SKM-1 treated with dmso at 0.1 percent for 144 hours (cell line): ENCODE results near the gene AFF4.
A peak's percentile ranks its signal among the peaks of the same experiment; 100 is the strongest.

Experiments used
- DNase-seq: peaks from one replicate; lab custom pipeline; 2025; ENCODE audit not compliant: unreplicated experiment; lab: John Stamatoyannopoulos, UW

AFF4 gene

GRCh38 chr5:132829742-132830435 lies 133.5 kb downstream of the AFF4 start:
- peak; percentile 31 for DNase-seq

DNA sequence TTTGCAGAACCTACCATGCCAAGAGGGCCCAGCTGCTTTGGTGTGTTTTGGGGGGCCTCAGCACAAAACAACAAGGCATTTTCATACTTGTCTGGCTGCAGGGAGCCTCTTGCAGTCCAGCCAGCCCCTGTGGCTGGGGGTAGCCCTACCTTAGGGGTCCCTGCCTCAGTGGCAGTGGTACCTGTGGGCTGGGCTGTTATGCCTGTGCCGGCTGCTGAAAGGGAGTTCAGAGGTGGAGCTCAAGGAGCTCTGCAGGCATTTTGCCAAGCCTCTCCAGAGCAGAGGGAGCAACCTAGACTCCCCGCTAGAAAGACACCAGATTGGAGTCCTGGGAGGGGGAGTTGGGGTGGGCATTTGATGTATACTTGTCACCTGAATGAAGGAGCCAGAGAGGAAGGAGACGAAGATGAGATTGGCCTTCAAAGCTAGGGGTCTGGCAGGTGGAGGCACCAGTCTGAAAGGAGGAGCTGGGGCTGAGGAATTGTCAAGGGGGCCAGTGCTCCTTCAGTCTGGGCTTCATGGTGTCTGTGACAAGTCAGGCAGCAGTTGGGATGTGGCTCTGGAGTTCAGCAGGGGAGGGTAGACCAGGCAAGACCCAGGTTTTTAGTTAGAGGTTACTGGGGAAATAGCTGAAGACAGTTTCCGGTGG lies 134.5 kb downstream of the AFF4 start:
- no peak for DNase-seq

GRCh38 chr5:132827943-132828673 lies 135.3 kb downstream of the AFF4 start:
- no peak for DNase-seq

- DNase-seq = no peak
Measured at GRCh38 chr5:132826424-132827082, 136.9 kb downstream of the AFF4 start.

DNA sequence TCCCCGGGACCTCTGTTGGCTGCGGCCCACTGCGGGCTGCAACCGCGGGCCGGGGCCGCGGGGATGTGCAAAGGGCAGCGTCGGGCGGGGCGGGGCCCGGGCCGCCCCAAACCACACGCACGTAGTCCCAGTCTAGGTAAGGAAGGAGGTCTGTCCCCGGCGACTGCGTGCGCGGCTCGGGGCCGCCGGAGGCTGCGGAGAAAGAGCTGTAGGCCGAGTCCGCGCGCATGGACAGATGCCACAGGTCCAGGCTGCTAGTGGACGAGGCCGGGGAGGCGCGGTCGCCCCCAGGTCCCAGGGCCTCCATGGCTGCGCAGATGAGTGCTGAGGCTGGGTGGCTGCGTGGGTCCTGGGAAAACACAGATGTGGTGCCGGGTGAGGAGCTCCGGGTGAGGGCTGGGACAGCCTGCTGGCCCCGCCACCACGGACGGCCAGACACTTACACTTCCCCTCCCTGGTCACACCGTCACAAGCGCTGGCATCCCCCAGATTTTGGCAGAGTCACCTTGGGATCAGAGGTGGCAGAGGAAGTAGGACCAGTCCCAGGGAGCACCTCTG lies 137.5 kb downstream of the AFF4 start:
- DNase-seq = no peak
